LHCN-M2 (cell line): Measurements from ENCODE around the gene ABR. TPM values are rescaled to one million over a fixed set of nuclear protein-coding genes. Genes with fewer than 3 reads are reported as not detected.
A peak's percentile ranks its signal among the peaks of the same experiment; 100 is the strongest.

ENCODE experiments used
- DNase-seq: peaks from one replicate; pipeline ENCODE4 v3.0.0-alpha.2; 2012; ENCODE audit warnings: low read depth
- polyA plus RNA-seq: library from polyadenylated mRNA; unstranded; fragments of >200 nt; gene quantifications from one replicate; pipeline ENCODE4 v1.2.1, GENCODE V29; 2012; ENCODE audit warnings: missing spikeins
- total RNA-seq: library from RNA; depleted of rRNA; stranded (reverse); fragments of >200 nt; gene quantifications from 2 replicates; pipeline ENCODE4 v1.2.3, GENCODE V29; 2014; rRNA removed

Gene ABR
- total RNA-seq = 79.6 and 87.2 TPM in 2 replicates
- polyA plus RNA-seq = 71.8 TPM

GRCh38 chr17:1179818-1180742, at the start of gene ABR:
Gene ABR, minus strand, starts transcription at chr17:1179981. Its CDS starts 254 bp downstream, at chr17:1179727.
- no peak for DNase-seq

- no peak for DNase-seq
Observed at GRCh38 chr17:1229349-1229899, 49.6 kb upstream of the ABR start.

GRCh38 chr17:1228781-1229348, 49.1 kb upstream of the ABR start:
- DNase-seq = no peak

GRCh38 chr17:1227917-1228780, 48.4 kb upstream of the ABR start:
- DNase-seq = no peak

GRCh38 chr17:1227365-1227764, 47.6 kb upstream of the ABR start:
- DNase-seq = no peak

- no peak for DNase-seq
Observed at GRCh38 chr17:1226308-1226707, 46.5 kb upstream of the ABR start.

GRCh38 chr17:1224330-1224729, 44.5 kb upstream of the ABR start:
- DNase-seq = no peak

- no peak for DNase-seq
Observed at GRCh38 chr17:1223662-1224061, 43.9 kb upstream of the ABR start.

- DNase-seq = no peak
Observed at GRCh38 chr17:1222321-1222720, 42.5 kb upstream of the ABR start.

GRCh38 chr17:1221209-1221608, 41.4 kb upstream of the ABR start:
- no peak for DNase-seq

GRCh38 chr17:1220346-1220745, 40.6 kb upstream of the ABR start:
- no peak for DNase-seq

- no peak for DNase-seq
Observed at GRCh38 chr17:1217089-1217385, 37.3 kb upstream of the ABR start.

- DNase-seq = no peak
Observed at GRCh38 chr17:1216217-1217088, 36.7 kb upstream of the ABR start.

- DNase-seq = no peak
Observed at GRCh38 chr17:1212946-1213345, 33.2 kb upstream of the ABR start.

GRCh38 chr17:1211287-1211686, 31.5 kb upstream of the ABR start:
- DNase-seq = no peak

- no peak for DNase-seq
Observed at GRCh38 chr17:1208966-1209365, 29.2 kb upstream of the ABR start.

- no peak for DNase-seq
Observed at GRCh38 chr17:1206026-1206777, 26.4 kb upstream of the ABR start.

GRCh38 chr17:1203967-1204291, 24.1 kb upstream of the ABR start:
- DNase-seq = no peak

GRCh38 chr17:1203111-1203966, 23.6 kb upstream of the ABR start:
- DNase-seq = peak; percentile 32
